Activated CD8-positive, alpha-beta memory T cell treated with anti-CD3 and anti-CD28 coated beads for 24 hours (primary cell): ENCODE measurements around the gene HNRNPDL.
A peak's percentile ranks its signal among the peaks of the same experiment; 100 is the strongest.

Experiments used
- DNase-seq: peaks from one replicate; pipeline ENCODE4 v3.0.0-alpha.2; 2020

Gene HNRNPDL

GRCh38 chr4:82381661-82382296, 48.5 kb downstream of the HNRNPDL start:
- DNase-seq, result no peak

DNA sequence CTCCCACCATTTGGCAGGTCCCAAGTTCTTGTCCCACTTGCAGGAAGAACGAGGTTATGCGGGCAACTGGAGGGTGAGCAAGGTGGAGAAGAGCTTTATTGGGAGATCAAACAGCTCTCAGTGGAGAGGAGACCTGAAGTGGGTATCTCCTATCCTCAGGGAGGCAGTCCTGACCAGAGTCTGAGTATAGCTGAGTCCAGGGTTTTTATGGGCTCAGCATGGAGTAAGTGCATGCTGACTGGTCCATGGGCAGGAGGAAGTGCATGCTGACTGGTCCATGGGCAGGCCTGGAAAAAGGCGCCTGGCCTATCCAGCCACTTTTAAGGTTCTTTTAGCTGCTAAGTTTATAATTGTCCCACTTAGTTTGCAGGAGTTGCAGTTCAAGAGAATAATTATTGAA, 49.0 kb downstream of the HNRNPDL start:
- DNase-seq, result no peak

- DNase-seq, result no peak
Measured at GRCh38 chr4:82380831-82381230, 49.4 kb downstream of the HNRNPDL start.

GRCh38 chr4:82380344-82380743, 49.9 kb downstream of the HNRNPDL start:
- DNase-seq, result no peak

DNA sequence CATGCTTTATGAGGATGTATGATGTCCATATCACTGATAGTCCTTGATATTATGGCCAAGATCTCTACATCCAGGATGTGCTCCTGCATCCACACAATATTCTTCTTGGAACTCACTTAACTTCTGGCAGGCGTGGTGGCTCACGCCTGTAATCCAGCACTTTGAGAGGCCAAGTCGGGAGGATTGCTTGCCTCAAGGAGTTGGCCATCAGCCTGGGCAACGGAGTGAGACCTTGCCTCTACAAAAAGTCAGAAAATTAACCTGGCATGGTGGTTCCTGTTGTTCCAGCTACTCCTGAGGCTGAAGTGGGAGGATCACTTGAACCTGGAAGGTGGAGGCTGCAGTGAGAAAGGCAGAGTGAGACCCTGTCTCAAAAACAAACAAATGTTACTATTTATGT, 54.2 kb downstream of the HNRNPDL start:
- no peak for DNase-seq

GRCh38 chr4:82373816-82374625, 56.2 kb downstream of the HNRNPDL start, which contains the start of gene HNRNPD:
Gene HNRNPD, minus strand, starts transcription at chr4:82373991. Its CDS starts 313 bp downstream, at chr4:82373678.
- DNase-seq, result peak; percentile 93

- DNase-seq, result no peak
Measured at GRCh38 chr4:82373486-82373815, 56.8 kb downstream of the HNRNPDL start.
